Bronchial epithelial cell (primary cell): Measurements from ENCODE around the gene HDHD3. TPM values are rescaled to one million over a fixed set of nuclear protein-coding genes. Genes with fewer than 3 reads are reported as not detected.
A peak's percentile ranks its signal among the peaks of the same experiment; 100 is the strongest.

Source experiments
- DNase-seq: peaks from one replicate; pipeline ENCODE4 v3.0.0-alpha.2; 2010; ENCODE audit warnings: low read depth
- FAIRE-seq: peaks from 2 replicates; lab custom pipeline; 2011; peaks lifted over from hg19 to GRCh38; lab: Jason Lieb, UNC
- H3K27me3 ChIP-seq: 2 replicates; pipeline ENCODE4 v1.5.1; 2011; ENCODE audit warnings: low read length; ENCODE audit not compliant: control insufficient read depth, insufficient read depth
- H3K36me3 ChIP-seq: 2 replicates; pipeline ENCODE4 v1.5.1; 2011; ENCODE audit warnings: low read length; ENCODE audit not compliant: control insufficient read depth, insufficient read depth
- H3K4me3 ChIP-seq: 2 replicates; pipeline ENCODE4 v1.5.1; 2011; ENCODE audit warnings: mild to moderate bottlenecking, low read depth, low read length, control low read depth
- CTCF ChIP-seq: IDR thresholded peaks from 2 replicates; pipeline ENCODE4 v1.5.1; 2011; ENCODE audit warnings: mild to moderate bottlenecking, moderate library complexity, low read length, control low read depth, inconsistent platforms; ENCODE audit not compliant: insufficient read depth, severe bottlenecking
- total RNA-seq: library from RNA; depleted of rRNA; stranded (reverse); fragments of >200 nt; gene quantifications from 2 replicates; pipeline ENCODE4 v1.2.1, GENCODE V29; 2014

The HDHD3 gene
- total RNA-seq, 1 donor from 2014 or later: 14.5 TPM

- no peak for TF ChIP-seq CTCF
- peak within 1 kb of the TSS; percentile 64 for H3K4me3 ChIP-seq
- no peaks in the 10 kb centered on the region for H3K36me3 ChIP-seq
- no peaks in the 10 kb centered on the region for H3K27me3 ChIP-seq
- DNase-seq (peak; percentile 65), FAIRE-seq (no peak)
Measured at GRCh38 chr9:113340011-113340699, 36.6 kb downstream of the HDHD3 start, which contains the start of gene WDR31. Gene WDR31 (minus strand): TSS chr9:113340275. CDS start chr9:113332022, 8,253 bp downstream.

GRCh38 chr9:113337714-113338113, 39.1 kb downstream of the HDHD3 start:
- FAIRE-seq: no peak
- no peak for TF ChIP-seq CTCF
- no peak for DNase-seq
- Histone ChIP-seq H3K36me3 (no peaks in the 10 kb centered on the region), H3K4me3 (no peak overlapping the region), H3K27me3 (no peaks in the 10 kb centered on the region)

- FAIRE-seq (no peak), DNase-seq (no peak)
- H3K4me3 ChIP-seq: no peak overlapping the region
- no peaks in the 10 kb centered on the region for H3K27me3 ChIP-seq
- TF ChIP-seq CTCF: no peak
- H3K36me3 ChIP-seq: no peaks in the 10 kb centered on the region
Measured at GRCh38 chr9:113331780-113332179, 45.0 kb downstream of the HDHD3 start.

- no peak for TF ChIP-seq CTCF
- Histone ChIP-seq H3K27me3 (no peaks in the 10 kb centered on the region), H3K36me3 (no peaks in the 10 kb centered on the region), H3K4me3 (no peak overlapping the region)
- no peak for FAIRE-seq
- no peak for DNase-seq
Measured at GRCh38 chr9:113328045-113328782, 48.6 kb downstream of the HDHD3 start.

GRCh38 chr9:113326230-113326629, 50.6 kb downstream of the HDHD3 start:
- TF ChIP-seq CTCF: no peak
- Histone ChIP-seq H3K36me3 (no peaks in the 10 kb centered on the region), H3K4me3 (no peak overlapping the region), H3K27me3 (no peaks in the 10 kb centered on the region)
- FAIRE-seq (no peak), DNase-seq (no peak)

Other genes starting within 250 kb of the HDHD3 start
- gene SLC31A2, start 226.0 kb downstream of the HDHD3 start, total RNA-seq: 25.1 and 42.6 TPM in 2 replicates
- 11.1 and 12.9 TPM in 2 replicates for gene FKBP15, start 155.7 kb downstream of the HDHD3 start, total RNA-seq
- gene SLC31A1, start 155.4 kb downstream of the HDHD3 start, total RNA-seq: 29.7 and 50.1 TPM in 2 replicates
- gene CDC26, start 101.4 kb downstream of the HDHD3 start, total RNA-seq: 24.7 and 30.6 TPM in 2 replicates
- 34.7 and 45.3 TPM in 2 replicates for gene PRPF4, start 101.3 kb downstream of the HDHD3 start, total RNA-seq
- gene RNF183, start 73.6 kb downstream of the HDHD3 start, total RNA-seq: 0.26 and 0.38 TPM in 2 replicates
- gene WDR31, start 36.7 kb downstream of the HDHD3 start, total RNA-seq: 1.6 and 4.6 TPM in 2 replicates
- gene BSPRY, start 27.4 kb downstream of the HDHD3 start, total RNA-seq: 1.8 and 20.4 TPM in 2 replicates
- gene ALAD, start 24.3 kb upstream of the HDHD3 start, total RNA-seq: 3.2 and 3.7 TPM in 2 replicates
- 41.0 and 46.6 TPM in 2 replicates for gene POLE3, start 33.7 kb upstream of the HDHD3 start, total RNA-seq
- 0.13 and 0.53 TPM in 2 replicates for gene C9orf43, start 33.8 kb upstream of the HDHD3 start, total RNA-seq
- 22.1 and 36.2 TPM in 2 replicates for gene RGS3, start 86.7 kb upstream of the HDHD3 start, total RNA-seq